Brain microvascular endothelial cell (primary cell): ENCODE results near the gene TMPRSS2.
A peak's percentile ranks its signal among the peaks of the same experiment; 100 is the strongest.
"Not testable (repeated sequence)": the region's sequence is repeated elsewhere in the genome, so short reads cannot be mapped to it uniquely, and the experiment has no call there.

Experiments
- DNase-seq: peaks from one replicate; pipeline ENCODE4 v3.0.0-alpha.2; 2020
- H3K27ac ChIP-seq: fragments of 250-450 bp; sonication (Bioruptor Pico); 2 replicates; pipeline ENCODE4 v1.5.1; 2020; ENCODE audit warnings: mild to moderate bottlenecking, moderate library complexity
- H3K27me3 ChIP-seq: fragments of 250-450 bp; sonication (Bioruptor Pico); replicated peaks from 2 replicates; pipeline ENCODE4 v1.5.1; 2020; ENCODE audit warnings: mild to moderate bottlenecking
- H3K36me3 ChIP-seq: fragments of 250-450 bp; sonication (Bioruptor Pico); replicated peaks from 2 replicates; pipeline ENCODE4 v1.5.1; 2020; ENCODE audit warnings: mild to moderate bottlenecking
- H3K4me3 ChIP-seq: 2 replicates; pipeline ENCODE4 v1.5.1; 2011; ENCODE audit warnings: low read depth, mild to moderate bottlenecking, control low read depth, low read length, moderate library complexity
- in situ Hi-C: cut with HindIII; loops from 2 replicates; pipeline ENCODE4 v1.10.0; 2017; ENCODE audit warnings: low sequenced_read_pairs, low pct_ligation_motif_present
- TF ChIP-seq, protein P1 (sequence below): IDR thresholded peaks from 2 replicates; pipeline ENCODE4 v1.5.1; 2011; ENCODE audit warnings: low read depth, mild to moderate bottlenecking, moderate library complexity, low read length, control low read depth, inconsistent platforms; ENCODE audit errors: missing control alignments

TMPRSS2 gene

DNA sequence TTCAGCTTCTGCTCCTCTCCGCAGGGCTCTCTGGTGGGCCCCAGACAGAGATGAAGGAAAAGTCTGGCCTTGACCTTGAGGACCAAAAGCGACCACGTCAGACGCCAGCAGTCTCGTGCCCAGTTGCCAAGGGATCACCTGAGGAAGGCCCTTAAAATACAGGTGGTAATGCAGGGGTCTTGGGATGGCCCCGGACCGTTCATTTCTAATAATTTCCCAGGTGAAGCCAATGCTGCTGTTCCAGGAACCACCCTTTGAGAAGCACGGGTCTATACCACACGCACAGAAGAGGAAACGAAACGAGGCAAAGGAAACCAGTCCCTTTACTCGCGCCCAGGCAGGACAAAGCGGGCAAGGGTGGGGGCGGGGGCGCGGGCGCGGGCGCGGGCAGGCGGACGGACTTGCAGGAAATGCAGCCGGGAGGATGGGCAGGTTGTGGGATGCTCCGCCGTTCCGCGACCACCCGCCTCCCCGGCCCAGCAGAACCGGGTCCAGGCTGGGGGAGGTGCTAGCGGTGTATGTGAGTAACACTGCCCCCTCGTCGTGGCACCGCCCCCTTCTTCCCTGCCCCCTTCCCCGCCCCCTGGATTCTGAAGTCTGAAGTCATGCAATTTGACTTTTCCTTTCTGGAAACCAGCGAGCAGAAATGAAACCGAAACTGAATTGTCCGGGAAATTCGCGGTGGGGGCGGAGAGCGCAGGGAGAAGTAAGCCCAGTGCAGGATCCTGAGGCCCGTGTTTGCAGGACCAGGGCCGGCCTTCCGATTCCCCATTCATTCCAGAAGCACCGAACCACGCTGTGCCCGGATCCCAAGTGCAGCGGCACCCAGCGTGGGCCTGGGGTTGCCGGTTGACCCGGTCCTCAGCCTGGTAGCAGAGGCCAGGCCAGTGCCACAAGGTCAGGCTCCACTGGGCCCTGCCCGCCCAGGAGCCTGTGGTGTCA lies 87.8 kb downstream of the TMPRSS2 start:
- in situ Hi-C loops, result no loop called here
- TF ChIP-seq, protein P1, sequence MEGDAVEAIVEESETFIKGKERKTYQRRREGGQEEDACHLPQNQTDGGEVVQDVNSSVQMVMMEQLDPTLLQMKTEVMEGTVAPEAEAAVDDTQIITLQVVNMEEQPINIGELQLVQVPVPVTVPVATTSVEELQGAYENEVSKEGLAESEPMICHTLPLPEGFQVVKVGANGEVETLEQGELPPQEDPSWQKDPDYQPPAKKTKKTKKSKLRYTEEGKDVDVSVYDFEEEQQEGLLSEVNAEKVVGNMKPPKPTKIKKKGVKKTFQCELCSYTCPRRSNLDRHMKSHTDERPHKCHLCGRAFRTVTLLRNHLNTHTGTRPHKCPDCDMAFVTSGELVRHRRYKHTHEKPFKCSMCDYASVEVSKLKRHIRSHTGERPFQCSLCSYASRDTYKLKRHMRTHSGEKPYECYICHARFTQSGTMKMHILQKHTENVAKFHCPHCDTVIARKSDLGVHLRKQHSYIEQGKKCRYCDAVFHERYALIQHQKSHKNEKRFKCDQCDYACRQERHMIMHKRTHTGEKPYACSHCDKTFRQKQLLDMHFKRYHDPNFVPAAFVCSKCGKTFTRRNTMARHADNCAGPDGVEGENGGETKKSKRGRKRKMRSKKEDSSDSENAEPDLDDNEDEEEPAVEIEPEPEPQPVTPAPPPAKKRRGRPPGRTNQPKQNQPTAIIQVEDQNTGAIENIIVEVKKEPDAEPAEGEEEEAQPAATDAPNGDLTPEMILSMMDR, result no peak
- peak; percentile 86 for DNase-seq
- H3K27me3 ChIP-seq, result no peaks in the 10 kb centered on the region
- peak overlapping the region; percentile 30 for H3K27ac ChIP-seq
- no peaks in the 10 kb centered on the region for H3K36me3 ChIP-seq
- H3K4me3 ChIP-seq, result peak overlapping the region; percentile 63

DNA sequence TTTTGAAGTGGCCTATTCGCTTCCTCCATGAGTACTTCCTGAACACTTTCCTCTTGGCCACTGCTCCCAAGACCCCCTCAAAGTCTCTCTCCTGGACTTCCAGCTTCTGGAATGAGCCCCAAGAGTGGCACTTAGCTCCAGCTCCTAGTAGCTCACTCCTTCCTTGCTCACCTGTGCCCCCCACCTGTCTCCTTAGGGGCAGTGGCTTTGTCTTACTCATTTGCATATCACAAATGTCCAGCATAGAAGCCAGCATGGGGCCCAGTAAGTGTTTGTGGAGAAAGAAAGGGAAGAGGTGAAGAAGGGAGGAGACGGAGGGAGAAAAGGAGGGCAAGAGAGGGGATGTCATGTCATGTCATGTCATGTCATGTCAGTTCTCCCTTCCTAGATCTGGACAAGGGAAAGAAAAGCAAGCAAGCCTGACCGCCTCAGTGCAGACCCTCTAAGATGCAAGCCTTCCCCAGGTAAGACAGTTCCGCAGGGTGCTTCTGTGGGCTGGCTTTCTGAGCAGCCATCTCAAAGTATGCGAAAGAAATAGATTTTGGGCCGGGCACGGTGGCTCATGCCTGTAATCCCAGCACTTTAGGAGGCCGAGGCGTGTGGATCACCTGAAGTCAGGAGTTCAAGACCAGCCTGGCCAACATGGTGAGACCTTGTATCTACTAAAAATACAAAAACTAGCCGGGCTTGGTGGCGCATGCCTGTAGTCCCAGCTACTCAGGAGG lies 88.8 kb downstream of the TMPRSS2 start:
- no peak for DNase-seq
- Histone ChIP-seq H3K4me3 (no peak overlapping the region), H3K36me3 (no peaks in the 10 kb centered on the region), H3K27ac (no peak overlapping the region), H3K27me3 (no peaks in the 10 kb centered on the region)
- in situ Hi-C loops, result no loop called here
- TF ChIP-seq, protein P1, result no peak

DNA sequence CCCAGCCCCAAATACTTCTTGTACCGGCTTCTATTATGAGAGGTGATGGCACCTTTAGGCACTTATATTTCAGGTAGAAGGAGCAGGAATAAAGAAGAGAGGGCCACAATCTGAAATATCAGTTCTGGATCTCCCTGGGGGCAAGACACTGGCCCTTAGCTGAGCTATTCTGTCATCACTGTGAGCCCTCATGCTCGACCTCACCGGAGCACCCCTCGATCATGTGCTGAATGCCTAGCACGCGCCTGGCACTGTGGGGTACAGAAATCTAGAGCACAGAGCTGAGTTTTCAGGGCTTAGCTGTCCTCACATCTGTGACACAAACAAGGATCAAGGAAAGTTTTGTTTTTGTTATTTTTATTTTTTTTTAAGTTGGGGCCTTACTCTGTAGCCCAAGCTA lies 89.6 kb downstream of the TMPRSS2 start:
- Histone ChIP-seq H3K36me3 (no peaks in the 10 kb centered on the region), H3K4me3 (no peak overlapping the region), H3K27me3 (no peaks in the 10 kb centered on the region), H3K27ac (no peak overlapping the region)
- in situ Hi-C loops, result no loop called here
- TF ChIP-seq, protein P1, result no peak
- DNase-seq, result no peak

DNA sequence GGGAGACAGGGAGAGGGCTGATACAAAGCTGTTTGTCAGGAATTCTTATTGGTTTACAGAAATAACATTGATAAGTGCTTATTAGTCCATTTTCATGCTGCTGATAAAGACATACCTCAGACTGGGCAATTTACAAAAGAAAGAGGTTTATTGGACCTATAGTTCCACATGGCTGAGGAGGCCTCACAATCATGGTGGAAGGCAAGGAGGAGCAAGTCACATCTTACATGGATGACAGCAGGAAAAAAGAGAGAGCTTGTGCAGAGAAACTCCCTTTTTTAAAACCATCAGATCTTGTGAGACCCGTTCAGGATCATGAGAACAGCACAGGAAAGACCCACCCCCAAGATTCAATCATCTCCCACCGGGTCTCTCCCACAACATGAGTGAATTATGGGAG lies 90.5 kb downstream of the TMPRSS2 start:
- in situ Hi-C loops, H3K36me3 ChIP-seq, H3K27ac ChIP-seq, DNase-seq, H3K4me3 ChIP-seq, H3K27me3 ChIP-seq: not testable (repeated sequence)
